ENCODE measurements around the gene NOLC1.
"Not testable (repeated sequence)": the region's sequence is repeated elsewhere in the genome, so short reads cannot be mapped to it uniquely, and the experiment has no call there.

Gene NOLC1

DNA sequence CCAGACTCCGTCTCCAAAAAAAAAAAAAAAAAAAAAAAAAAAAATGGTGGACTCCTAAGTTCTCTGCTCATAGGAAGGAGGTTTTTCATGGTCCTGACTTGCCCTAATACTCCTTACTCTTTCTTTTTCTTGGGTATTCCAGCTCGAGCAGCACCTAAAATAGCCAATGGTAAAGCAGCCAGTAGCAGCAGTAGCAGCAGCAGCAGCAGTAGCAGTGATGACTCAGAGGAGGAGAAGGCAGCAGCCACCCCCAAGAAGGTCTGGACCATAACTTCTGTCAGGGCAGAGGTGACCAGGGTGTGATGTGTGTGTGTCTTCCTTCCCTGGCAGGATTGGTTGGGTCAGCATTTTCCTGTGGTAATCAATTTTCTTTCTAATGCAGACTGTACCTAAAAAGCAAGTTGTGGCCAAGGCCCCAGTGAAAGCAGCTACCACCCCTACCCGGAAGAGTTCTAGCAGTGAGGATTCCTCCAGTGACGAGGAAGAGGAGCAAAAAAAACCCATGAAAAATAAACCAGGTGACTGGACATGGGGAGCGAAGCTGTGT is 6.9 kb downstream of the NOLC1 start:
- no peak for DNase-seq

DNA sequence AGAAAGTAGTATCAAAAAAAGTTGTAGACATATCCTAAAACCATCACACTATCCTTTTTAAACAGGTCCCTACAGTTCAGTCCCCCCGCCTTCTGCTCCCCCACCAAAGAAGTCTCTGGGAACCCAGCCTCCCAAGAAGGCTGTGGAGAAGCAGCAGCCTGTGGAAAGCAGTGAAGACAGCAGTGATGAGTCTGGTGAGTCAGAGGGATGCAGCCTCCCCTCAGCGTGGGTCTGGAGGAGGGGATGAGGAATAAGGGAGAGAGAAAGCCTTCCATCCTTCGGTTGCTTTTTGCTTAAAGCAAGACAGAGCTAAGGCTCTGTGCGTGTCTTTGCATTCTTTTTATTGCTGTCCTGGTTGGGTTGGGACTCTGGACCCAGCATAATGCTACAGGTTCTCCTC is 7.6 kb downstream of the NOLC1 start:
- no peak for DNase-seq

GRCh38 chr10:102163342-102163989 is 11.3 kb downstream of the NOLC1 start:
- DNase-seq: no peak

DNA sequence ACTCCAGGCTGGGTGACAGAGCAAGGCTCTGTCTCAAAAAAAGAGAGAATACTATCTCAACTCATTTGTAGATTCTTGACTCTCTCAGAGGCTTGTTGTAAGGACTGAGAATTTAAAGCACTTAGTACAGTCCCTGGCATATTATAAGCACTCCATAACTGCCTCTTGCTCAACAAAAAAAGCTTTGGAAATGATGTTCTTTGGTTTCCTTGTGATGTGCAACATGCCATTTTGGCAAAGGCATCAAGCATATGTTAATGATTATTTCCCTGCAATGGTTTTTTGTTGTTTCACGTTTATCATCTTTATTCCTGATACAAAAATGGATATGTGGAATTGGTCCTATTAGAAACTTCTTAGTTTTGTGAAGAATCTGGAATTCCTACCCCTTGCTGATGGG is 15.7 kb downstream of the NOLC1 start:
- DNase-seq: no peak

GRCh38 chr10:102170602-102171001 is 18.4 kb downstream of the NOLC1 start:
- no peak for DNase-seq

- DNase-seq: no peak
These were observed 20.1 kb downstream of the NOLC1 start for GRCh38 chr10:102172288-102172687.

DNA sequence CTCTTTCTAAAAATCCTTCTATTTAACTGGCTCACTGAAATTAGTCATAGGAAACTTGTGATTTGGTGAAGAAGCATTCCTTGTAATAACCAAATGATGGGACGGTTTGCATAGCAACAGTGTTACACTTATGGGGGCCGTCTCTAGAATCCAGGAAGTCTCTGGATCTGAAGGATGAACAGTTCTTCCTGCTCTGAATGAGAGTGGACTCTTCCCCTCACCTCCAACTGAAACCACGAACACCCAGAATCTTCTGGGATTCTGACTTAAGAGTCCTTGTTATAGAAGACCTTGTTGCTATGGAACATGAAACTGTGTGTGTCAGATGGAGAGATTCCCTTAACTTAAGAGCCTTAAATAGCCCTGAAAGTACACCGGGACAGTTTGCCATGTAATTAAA is 23.2 kb downstream of the NOLC1 start:
- DNase-seq: no peak

GRCh38 chr10:102184606-102185005 is 32.4 kb downstream of the NOLC1 start:
- DNase-seq: no peak

- no peak for DNase-seq
These were observed 33.1 kb downstream of the NOLC1 start for GRCh38 chr10:102185272-102185671.

DNA sequence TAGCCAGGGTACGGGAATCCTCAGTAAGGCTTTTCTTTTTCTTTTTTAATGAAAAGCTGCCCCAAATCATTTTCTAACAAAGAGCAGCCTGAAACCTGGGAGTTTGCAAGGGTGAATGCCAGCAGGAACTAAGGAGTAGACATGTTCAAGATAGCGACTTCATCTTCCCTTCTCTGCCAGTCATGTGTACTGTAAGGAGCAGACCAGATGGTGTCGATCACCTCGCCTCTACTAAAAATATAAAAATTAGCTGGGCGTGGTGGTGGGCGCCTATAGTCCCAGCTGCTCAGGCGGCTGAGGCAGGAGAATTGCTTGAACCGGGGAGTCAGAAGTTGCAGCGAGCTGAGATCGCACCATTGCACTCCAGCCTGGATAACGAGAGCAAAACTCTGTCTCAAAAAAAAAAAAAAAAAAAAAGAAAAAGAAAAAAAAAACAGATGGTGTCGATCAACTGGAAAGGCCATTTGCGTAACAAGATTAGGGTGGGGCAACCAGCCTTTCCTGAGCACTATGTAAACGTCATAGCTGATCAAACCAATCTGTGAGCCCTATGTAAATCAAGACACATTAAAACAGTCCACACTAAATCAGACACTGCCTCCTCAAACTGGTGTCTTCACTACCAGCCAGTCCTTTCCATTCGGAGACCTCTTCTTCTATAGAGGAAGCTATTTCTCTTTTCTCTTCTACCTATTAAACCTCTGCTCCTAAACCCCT is 33.8 kb downstream of the NOLC1 start:
- no peak for DNase-seq

GRCh38 chr10:102188298-102188940 is 36.2 kb downstream of the NOLC1 start:
- no peak for DNase-seq

DNA sequence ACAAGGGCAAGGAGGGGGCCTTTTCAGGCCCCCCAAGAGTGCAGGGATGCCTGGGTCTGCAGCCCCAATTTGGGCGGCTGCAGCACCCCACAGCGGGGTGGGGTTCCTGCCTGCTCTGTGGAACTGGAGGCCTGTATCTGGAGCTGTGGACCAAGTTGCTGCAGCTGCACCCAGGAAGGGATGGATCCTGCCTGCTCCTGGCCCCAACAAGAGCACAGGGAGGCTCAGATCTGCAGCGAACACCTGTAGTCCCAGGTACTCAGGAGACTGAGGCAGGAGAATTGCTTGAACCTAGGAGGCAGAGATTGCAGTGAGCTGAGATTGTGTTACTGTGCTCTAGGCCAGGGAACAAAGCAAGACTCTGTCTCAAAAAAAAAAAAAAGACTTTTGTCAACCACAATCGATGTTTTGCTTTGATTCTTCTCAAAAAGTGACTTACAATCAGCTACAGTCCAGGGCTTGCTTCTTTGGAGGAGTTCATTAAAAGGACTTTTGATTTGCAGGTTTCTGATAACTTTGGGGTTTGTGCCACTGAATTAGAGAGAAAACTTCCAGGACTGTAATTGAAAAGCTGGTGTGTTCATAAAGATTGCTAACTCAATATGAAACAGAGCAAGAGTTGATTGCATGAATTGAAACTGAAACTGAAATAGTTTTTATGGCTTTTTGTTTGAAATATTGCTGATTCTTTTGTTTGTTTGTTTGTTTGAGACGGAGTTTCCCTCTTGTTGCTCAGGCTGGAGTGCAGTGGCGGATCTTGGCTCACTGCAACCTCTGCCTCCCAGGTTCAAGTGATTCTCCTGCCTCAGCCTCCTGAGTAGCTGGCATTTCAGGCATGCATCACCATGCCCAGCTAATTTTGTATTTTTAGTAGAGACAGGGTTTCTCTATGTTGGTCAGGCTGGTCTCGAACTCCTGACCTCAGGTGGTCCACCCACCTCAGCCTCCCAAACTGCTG is 37.0 kb downstream of the NOLC1 start:
- not testable (repeated sequence) for DNase-seq

DNA sequence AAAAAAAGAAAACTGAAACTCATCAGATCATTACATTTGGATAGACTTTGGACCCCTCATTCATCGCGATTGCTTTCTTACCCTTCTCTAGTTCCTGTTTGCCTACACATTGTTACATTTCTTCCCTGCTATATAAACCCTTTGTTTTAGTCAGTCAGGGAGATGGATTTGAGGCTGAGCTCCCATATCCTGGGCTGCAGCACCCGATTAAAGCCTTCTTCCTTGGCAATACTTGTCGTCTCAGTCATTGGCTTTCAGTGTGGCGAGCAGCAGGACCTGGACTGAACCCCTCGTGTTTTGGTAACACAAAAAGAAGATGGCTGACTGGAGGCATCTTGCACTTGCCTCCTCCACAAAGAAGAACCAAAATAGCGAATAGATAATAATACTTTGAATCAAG is 39.8 kb downstream of the NOLC1 start:
- no peak for DNase-seq

DNA sequence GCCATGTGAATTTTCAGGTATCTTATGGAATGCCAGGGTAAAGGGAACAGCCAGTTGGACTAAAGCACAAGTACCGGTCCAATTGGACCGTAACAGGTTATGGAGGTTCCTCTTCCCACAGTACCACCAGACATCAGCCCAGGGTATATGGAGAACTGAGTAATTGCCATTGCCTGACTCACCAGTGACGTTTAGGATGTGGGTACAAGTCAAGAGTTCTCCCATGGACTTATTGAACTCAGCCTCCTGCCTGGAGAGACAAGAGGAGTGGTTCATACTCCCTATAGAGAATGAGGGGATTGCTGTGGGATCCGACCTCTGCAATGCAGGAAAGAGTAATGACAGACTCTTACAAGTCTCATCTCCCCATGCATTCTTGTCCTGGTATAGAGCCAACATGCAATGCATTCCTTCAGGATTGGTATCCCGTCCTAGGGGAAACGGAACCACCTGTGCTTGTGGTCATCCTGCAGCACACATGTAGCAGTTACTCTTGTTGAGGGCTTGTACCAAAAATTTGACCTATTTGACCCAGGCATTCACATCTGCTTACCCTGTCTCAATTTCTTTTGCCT is 43.2 kb downstream of the NOLC1 start:
- no peak for DNase-seq

DNA sequence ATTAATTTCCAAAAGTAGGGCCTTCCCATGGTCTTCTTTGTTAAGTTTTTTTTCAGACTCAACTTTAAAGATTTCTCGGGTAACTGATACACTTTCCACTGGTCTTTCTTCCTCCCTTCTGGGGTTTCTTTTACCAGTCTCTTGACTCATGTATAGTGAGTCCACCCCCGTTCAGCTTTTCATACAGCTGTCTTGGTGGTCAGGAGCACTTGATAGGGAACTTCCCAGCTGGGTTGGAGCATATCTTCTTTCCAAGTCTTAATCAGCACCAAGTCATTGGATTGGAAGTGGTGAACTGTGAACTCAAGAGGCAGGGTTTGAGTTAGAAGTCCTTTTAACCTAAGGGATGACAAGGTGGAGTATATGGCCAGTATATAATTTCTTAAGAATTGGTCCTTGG is 44.7 kb downstream of the NOLC1 start:
- peak; percentile 34 for DNase-seq

DNA sequence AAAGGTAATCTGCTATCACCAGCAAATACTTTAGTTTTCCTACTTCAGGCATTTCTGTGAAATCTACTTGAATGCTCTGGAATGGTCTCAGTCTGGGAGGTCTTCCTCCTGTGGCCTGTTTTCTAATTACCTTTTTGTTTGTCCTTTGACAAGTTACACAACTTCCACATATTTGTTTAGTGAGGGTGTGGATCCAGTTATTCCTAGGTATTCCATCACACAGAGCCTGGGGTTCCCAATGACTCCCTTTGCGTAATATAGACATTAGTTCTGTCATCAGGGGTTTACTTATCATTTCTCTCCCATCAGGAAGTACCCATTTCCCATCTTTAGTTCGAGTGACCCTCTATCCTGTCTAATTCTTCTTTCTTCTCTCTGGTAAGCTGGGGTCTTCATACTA is 45.8 kb downstream of the NOLC1 start:
- no peak for DNase-seq

GRCh38 chr10:102200751-102201640 is 48.8 kb downstream of the NOLC1 start:
- DNase-seq: no peak

DNA sequence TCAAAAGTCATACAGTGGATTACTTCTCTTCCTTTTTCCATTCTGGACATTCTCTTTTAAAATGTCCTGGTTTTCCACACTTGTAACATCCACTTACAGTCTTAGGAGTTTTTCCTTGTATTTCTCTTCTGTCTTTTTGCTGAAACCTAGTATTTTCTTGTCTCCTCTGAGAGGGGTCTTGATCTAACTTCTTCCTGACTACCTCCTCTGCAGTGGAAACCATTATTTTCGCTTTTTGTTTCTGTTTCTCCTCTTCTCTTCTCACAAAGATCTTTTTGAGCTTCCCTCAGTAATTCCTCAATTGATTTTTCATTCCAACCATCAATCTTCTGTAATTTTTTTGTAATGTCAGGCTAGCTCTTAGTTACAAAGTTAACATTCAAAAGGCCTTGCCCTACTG is 50.2 kb downstream of the NOLC1 start:
- no peak for DNase-seq

DNA sequence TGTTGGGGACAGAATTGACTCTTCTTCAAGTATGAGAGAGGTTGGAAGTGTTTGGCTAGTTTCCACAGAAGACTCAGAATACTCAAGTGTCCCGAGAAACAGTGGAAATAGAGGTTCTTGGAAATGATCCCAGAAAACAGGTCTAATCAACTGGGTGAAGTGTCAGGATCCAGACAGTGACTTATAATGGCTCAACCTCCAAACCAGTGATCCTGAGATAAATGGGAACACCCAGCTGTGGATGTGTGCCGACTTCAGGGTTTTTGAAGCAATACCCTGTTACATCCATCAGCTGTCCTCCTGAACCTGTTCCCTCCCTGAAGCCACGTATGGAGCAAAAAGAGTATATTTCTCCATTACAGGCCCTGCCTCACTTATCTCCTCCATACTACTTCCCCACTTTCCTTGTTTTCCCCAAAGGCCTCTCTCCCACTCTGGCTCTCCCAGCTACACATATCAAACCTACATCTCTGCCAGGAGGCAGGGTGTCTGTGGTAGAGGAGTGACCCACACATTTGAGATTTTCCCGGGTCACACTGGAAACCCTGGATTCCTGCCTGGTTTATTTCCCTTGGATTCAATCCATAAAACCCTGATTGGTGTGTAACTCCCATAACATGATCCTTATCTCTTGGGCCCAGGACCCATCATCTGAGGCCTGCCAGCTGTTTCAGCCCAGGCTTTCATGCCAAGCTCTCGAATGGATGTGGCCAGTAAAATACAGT is 56.3 kb downstream of the NOLC1 start:
- no peak for DNase-seq

- no peak for DNase-seq
These were observed 59.6 kb downstream of the NOLC1 start for GRCh38 chr10:102211615-102212299.

Data from stimulated activated CD4-positive, alpha-beta T cell treated with anti-CD3 and anti-CD28 coated beads, Interleukin-15, amount 100 ng/mL, for 24 hours (primary cell).